ENCODE results near the gene TBC1D20.

GRCh38 chr20:444862-445426 lies 17.4 kb downstream of the TBC1D20 start:
- TF ChIP-seq, protein P1, sequence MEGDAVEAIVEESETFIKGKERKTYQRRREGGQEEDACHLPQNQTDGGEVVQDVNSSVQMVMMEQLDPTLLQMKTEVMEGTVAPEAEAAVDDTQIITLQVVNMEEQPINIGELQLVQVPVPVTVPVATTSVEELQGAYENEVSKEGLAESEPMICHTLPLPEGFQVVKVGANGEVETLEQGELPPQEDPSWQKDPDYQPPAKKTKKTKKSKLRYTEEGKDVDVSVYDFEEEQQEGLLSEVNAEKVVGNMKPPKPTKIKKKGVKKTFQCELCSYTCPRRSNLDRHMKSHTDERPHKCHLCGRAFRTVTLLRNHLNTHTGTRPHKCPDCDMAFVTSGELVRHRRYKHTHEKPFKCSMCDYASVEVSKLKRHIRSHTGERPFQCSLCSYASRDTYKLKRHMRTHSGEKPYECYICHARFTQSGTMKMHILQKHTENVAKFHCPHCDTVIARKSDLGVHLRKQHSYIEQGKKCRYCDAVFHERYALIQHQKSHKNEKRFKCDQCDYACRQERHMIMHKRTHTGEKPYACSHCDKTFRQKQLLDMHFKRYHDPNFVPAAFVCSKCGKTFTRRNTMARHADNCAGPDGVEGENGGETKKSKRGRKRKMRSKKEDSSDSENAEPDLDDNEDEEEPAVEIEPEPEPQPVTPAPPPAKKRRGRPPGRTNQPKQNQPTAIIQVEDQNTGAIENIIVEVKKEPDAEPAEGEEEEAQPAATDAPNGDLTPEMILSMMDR (IDR thresholded peaks at IDR 0.05; ENCODE audit: insufficient read depth, low read depth, low read length): no peak
- TF ChIP-seq EZH2 (IDR thresholded peaks at IDR 0.05; ENCODE audit: insufficient read depth, low read length): no peak

All from astrocyte (in vitro differentiated cells and primary cell).